Fibroblast of pulmonary artery (primary cell): ENCODE measurements around the gene BSDC1.

Experiments
- DNase-seq: peaks from one replicate; pipeline ENCODE4 v3.0.0-alpha.2; 2010; ENCODE audit warnings: low read depth
- H3K4me3 ChIP-seq: replicated peaks from 2 replicates; pipeline ENCODE4 v1.5.1; 2011; ENCODE audit warnings: low read depth, mild to moderate bottlenecking, control low read depth, low read length, moderate library complexity
- CTCF ChIP-seq: IDR thresholded peaks from 2 replicates; pipeline ENCODE4 v1.5.1; 2011; ENCODE audit warnings: mild to moderate bottlenecking, control low read depth, low read length, inconsistent platforms; ENCODE audit errors: missing control alignments

The BSDC1 gene

GRCh38 chr1:32421775-32422174 lies 27.5 kb upstream of the BSDC1 start:
- no peak overlapping the region for H3K4me3 ChIP-seq
- no peak for DNase-seq
- TF ChIP-seq CTCF = no peak

- TF ChIP-seq CTCF = no peak
- no peak overlapping the region for H3K4me3 ChIP-seq
- DNase-seq = no peak
These were observed 20.1 kb upstream of the BSDC1 start for GRCh38 chr1:32414186-32414886.

GRCh38 chr1:32413507-32414185 lies 19.4 kb upstream of the BSDC1 start:
- no peak overlapping the region for H3K4me3 ChIP-seq
- TF ChIP-seq CTCF = peak; percentile 76
- peak; percentile 82 for DNase-seq

GRCh38 chr1:32411261-32411660 lies 17.0 kb upstream of the BSDC1 start:
- TF ChIP-seq CTCF = no peak
- no peak for DNase-seq

GRCh38 chr1:32406629-32407111 lies 12.4 kb upstream of the BSDC1 start:
- no peak for TF ChIP-seq CTCF
- H3K4me3 ChIP-seq = no peak overlapping the region
- no peak for DNase-seq

More at GRCh38 chr1:32411261-32411660, 17.0 kb upstream of the BSDC1 start:
- H3K4me3 ChIP-seq = no peak overlapping the region

GRCh38 chr1:32405672-32406467 lies 11.6 kb upstream of the BSDC1 start:
- TF ChIP-seq CTCF = no peak
- DNase-seq = no peak
- no peak overlapping the region for H3K4me3 ChIP-seq
